ENCODE data around the gene EIF3K.

DNA sequence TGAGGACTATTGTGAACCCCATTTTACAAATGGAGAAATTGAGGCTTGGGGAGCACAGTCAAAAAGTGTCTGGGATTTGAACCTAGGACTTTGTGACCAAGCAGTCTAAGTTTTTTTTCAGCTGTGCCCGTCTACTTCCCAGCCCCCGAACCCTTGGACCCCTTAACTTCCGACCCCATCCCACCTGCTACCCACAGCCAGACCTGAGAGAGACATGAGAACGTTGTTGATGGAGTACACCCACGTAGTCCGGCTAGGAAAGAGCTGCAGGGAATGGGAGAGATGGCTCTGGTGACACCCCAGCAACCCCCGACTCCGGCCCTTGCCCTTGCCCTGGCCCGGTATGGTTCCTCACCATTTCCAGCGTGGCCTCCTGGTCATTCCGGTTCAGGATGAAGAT lies 19.3 kb upstream of the EIF3K start:
- TF ChIP-seq BHLHE40 (IDR thresholded peaks at IDR 0.05; ENCODE audit: borderline replicate concordance) (no peak), FOXM1 (IDR thresholded peaks at IDR 0.05; ENCODE audit: borderline replicate concordance) (no peak), ELF4 (IDR thresholded peaks at IDR 0.05) (no peak)

Measured in HEK293T (cell line).